Measurements from ENCODE around the gene HSPB1.
"Not testable (repeated sequence)": the region's sequence is repeated elsewhere in the genome, so short reads cannot be mapped to it uniquely, and the experiment has no call there.

Gene HSPB1

GRCh38 chr7:76330261-76330660, 27.8 kb downstream of the HSPB1 start:
- no peak for DNase-seq (ENCODE audit: low read depth in 2 of 3, low spot score in 2 of 3)

- no peak for DNase-seq (ENCODE audit: low read depth in 2 of 3, low spot score in 2 of 3)
Observed at GRCh38 chr7:76330673-76331072, 28.2 kb downstream of the HSPB1 start.

- no peak for DNase-seq (ENCODE audit: low read depth in 2 of 3, low spot score in 2 of 3)
Observed at GRCh38 chr7:76332078-76332477, 29.6 kb downstream of the HSPB1 start.

GRCh38 chr7:76333511-76334101, 31.1 kb downstream of the HSPB1 start:
- DNase-seq (ENCODE audit: low read depth in 2 of 3, low spot score in 2 of 3), result no peak

GRCh38 chr7:76334320-76334967, 32.0 kb downstream of the HSPB1 start:
- DNase-seq (ENCODE audit: low read depth in 2 of 3, low spot score in 2 of 3), result no peak

- not testable (repeated sequence) for DNase-seq (ENCODE audit: low read depth in 2 of 3, low spot score in 2 of 3)
Observed at GRCh38 chr7:76335417-76335816, 32.9 kb downstream of the HSPB1 start.

GRCh38 chr7:76336094-76336493, 33.6 kb downstream of the HSPB1 start:
- no peak for DNase-seq (ENCODE audit: low read depth in 2 of 3, low spot score in 2 of 3)

GRCh38 chr7:76337147-76337546, 34.7 kb downstream of the HSPB1 start:
- DNase-seq (ENCODE audit: low read depth in 2 of 3, low spot score in 2 of 3), result no peak

- DNase-seq (ENCODE audit: low read depth in 2 of 3, low spot score in 2 of 3), result no peak
Observed at GRCh38 chr7:76338298-76339084, 36.0 kb downstream of the HSPB1 start.

- no peak for DNase-seq (ENCODE audit: low read depth in 2 of 3, low spot score in 2 of 3)
Observed at GRCh38 chr7:76340617-76341131, 38.2 kb downstream of the HSPB1 start.

GRCh38 chr7:76342222-76342621, 39.7 kb downstream of the HSPB1 start:
- DNase-seq (ENCODE audit: low read depth in 2 of 3, low spot score in 2 of 3), result no peak

- DNase-seq (ENCODE audit: low read depth in 2 of 3, low spot score in 2 of 3), result no peak
Observed at GRCh38 chr7:76343294-76343930, 40.9 kb downstream of the HSPB1 start.

GRCh38 chr7:76343931-76344321, 41.5 kb downstream of the HSPB1 start:
- DNase-seq (ENCODE audit: low read depth in 2 of 3, low spot score in 2 of 3), result no peak

- no peak for DNase-seq (ENCODE audit: low read depth in 2 of 3, low spot score in 2 of 3)
Observed at GRCh38 chr7:76346097-76346496, 43.6 kb downstream of the HSPB1 start.

GRCh38 chr7:76346778-76347177, 44.3 kb downstream of the HSPB1 start:
- DNase-seq (ENCODE audit: low read depth in 2 of 3, low spot score in 2 of 3), result no peak

GRCh38 chr7:76347710-76348109, 45.2 kb downstream of the HSPB1 start:
- DNase-seq (ENCODE audit: low read depth in 2 of 3, low spot score in 2 of 3), result no peak

- no peak for DNase-seq (ENCODE audit: low read depth in 2 of 3, low spot score in 2 of 3)
Observed at GRCh38 chr7:76349313-76349885, 46.9 kb downstream of the HSPB1 start.

GRCh38 chr7:76351372-76351771, 48.9 kb downstream of the HSPB1 start:
- DNase-seq (ENCODE audit: low read depth in 2 of 3, low spot score in 2 of 3), result no peak

- no peak for DNase-seq (ENCODE audit: low read depth in 2 of 3, low spot score in 2 of 3)
Observed at GRCh38 chr7:76352193-76352592, 49.7 kb downstream of the HSPB1 start.

GRCh38 chr7:76353744-76354143, 51.3 kb downstream of the HSPB1 start:
- DNase-seq (ENCODE audit: low read depth in 2 of 3, low spot score in 2 of 3), result no peak
